A549 (cell line): ENCODE data around the gene MESD.

Source experiments
- CHD2 ChIP-seq: fragments of 150-350 bp; IDR thresholded peaks from 2 replicates; pipeline ENCODE4 v1.6.1; 2014; ENCODE audit warnings: low read length; ENCODE audit not compliant: partially characterized antibody
- ESRRA ChIP-seq: fragments of 150-350 bp; IDR thresholded peaks from 2 replicates; pipeline ENCODE4 v1.6.1; 2014; ENCODE audit warnings: mild to moderate bottlenecking, low read length, borderline replicate concordance
- JUN ChIP-seq, 2 experiments: fragments of >200 bp; sonication (Bioruptor Twin); formaldehyde crosslinking; IDR thresholded peaks; 2 replicates in 1 of 2; 3 replicates in 1 of 2; pipeline ENCODE4 v1.6.1; 2016 to 2017
- MAFK ChIP-seq: fragments of 450-650 bp; IDR thresholded peaks from 2 replicates; pipeline ENCODE4 v1.6.1; 2014; ENCODE audit not compliant: partially characterized antibody
- POLR2A ChIP-seq: IDR thresholded peaks from 2 replicates; pipeline ENCODE4 v1.6.1; 2012; ENCODE audit warnings: mild to moderate bottlenecking, low read length
- TF ChIP-seq, protein P1 (sequence below): fragments of >200 bp; sonication (Bioruptor Twin); formaldehyde crosslinking; IDR thresholded peaks from 3 replicates; pipeline ENCODE4 v1.5.1; 2016
- TF ChIP-seq, protein P2 (sequence below): fragments of 450-650 bp; IDR thresholded peaks from 2 replicates; pipeline ENCODE4 v1.6.1; 2014; ENCODE audit warnings: antibody characterized with exemption
- TF ChIP-seq, protein P3 (sequence below): IDR thresholded peaks from 2 replicates; pipeline ENCODE4 v1.6.1; 2012; ENCODE audit warnings: low read depth, borderline replicate concordance

DNA sequence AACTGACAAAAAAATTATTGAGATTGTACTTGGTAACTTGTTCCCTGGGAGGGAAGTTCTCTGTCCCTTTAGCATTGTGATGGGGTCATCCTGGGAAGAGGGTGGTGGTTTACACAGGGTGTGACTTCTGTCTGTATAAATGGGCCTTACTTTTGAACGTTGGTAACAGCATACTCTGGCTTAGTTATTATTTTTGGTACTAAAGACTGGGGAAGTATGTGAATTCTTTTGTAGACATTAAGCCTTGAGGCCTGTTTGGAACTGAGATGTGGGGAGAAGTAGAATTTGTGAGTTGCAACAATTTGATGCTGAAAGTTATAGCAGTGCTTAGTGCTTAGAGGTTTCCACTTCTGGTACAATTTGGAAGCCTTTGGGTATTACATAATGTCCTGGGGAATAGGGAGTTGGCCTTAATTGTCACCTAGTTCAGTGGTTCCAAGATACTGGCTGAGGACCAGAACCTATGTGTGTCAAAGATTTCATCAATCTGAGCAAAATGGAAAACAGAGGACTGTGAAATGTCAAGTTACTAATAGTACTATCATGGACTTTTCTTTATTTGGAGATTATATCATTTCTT is 27.0 kb upstream of the MESD start:
- TF ChIP-seq, protein P1, sequence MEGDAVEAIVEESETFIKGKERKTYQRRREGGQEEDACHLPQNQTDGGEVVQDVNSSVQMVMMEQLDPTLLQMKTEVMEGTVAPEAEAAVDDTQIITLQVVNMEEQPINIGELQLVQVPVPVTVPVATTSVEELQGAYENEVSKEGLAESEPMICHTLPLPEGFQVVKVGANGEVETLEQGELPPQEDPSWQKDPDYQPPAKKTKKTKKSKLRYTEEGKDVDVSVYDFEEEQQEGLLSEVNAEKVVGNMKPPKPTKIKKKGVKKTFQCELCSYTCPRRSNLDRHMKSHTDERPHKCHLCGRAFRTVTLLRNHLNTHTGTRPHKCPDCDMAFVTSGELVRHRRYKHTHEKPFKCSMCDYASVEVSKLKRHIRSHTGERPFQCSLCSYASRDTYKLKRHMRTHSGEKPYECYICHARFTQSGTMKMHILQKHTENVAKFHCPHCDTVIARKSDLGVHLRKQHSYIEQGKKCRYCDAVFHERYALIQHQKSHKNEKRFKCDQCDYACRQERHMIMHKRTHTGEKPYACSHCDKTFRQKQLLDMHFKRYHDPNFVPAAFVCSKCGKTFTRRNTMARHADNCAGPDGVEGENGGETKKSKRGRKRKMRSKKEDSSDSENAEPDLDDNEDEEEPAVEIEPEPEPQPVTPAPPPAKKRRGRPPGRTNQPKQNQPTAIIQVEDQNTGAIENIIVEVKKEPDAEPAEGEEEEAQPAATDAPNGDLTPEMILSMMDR = no peak
- TF ChIP-seq ESRRA (no peak), POLR2A (no peak), JUN (IDR thresholded peaks at IDR 0.05) (no peak), CHD2 (no peak), MAFK (no peak)
- TF ChIP-seq, protein P2, sequence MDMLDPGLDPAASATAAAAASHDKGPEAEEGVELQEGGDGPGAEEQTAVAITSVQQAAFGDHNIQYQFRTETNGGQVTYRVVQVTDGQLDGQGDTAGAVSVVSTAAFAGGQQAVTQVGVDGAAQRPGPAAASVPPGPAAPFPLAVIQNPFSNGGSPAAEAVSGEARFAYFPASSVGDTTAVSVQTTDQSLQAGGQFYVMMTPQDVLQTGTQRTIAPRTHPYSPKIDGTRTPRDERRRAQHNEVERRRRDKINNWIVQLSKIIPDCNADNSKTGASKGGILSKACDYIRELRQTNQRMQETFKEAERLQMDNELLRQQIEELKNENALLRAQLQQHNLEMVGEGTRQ = no peak
- TF ChIP-seq, protein P3, sequence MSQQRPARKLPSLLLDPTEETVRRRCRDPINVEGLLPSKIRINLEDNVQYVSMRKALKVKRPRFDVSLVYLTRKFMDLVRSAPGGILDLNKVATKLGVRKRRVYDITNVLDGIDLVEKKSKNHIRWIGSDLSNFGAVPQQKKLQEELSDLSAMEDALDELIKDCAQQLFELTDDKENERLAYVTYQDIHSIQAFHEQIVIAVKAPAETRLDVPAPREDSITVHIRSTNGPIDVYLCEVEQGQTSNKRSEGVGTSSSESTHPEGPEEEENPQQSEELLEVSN = no peak
